Activated CD4-positive, CD25-positive, alpha-beta regulatory T cell treated with anti-CD3 and anti-CD28 coated beads, Interleukin-2, amount 50 U/mL, for 16 hours (primary cell): ENCODE data around the gene OXLD1.
"Not testable (repeated sequence)": the region's sequence is repeated elsewhere in the genome, so short reads cannot be mapped to it uniquely, and the experiment has no call there.

Experiments
- DNase-seq: peaks from one replicate; pipeline ENCODE4 v3.0.0-alpha.2; 2020; ENCODE audit warnings: low read depth, low spot score

OXLD1 gene

GRCh38 chr17:81652906-81653771, 13.3 kb downstream of the OXLD1 start:
- DNase-seq: no peak

GRCh38 chr17:81651692-81652091, 14.7 kb downstream of the OXLD1 start:
- no peak for DNase-seq

GRCh38 chr17:81650951-81651350, 15.5 kb downstream of the OXLD1 start:
- DNase-seq: no peak

- DNase-seq: no peak
Measured at GRCh38 chr17:81648707-81649085, 17.7 kb downstream of the OXLD1 start.

GRCh38 chr17:81648013-81648706, 18.2 kb downstream of the OXLD1 start:
- DNase-seq: no peak

- no peak for DNase-seq
Measured at GRCh38 chr17:81647640-81648012, 18.8 kb downstream of the OXLD1 start.

GRCh38 chr17:81646869-81647600, 19.4 kb downstream of the OXLD1 start:
- DNase-seq: no peak

- DNase-seq: no peak
Measured at GRCh38 chr17:81644976-81645952, 21.1 kb downstream of the OXLD1 start.

- no peak for DNase-seq
Measured at GRCh38 chr17:81644496-81644895, 21.9 kb downstream of the OXLD1 start.

GRCh38 chr17:81641825-81642489, 24.4 kb downstream of the OXLD1 start:
- DNase-seq: no peak

GRCh38 chr17:81640011-81640410, 26.4 kb downstream of the OXLD1 start:
- no peak for DNase-seq

GRCh38 chr17:81638683-81639082, 27.7 kb downstream of the OXLD1 start:
- no peak for DNase-seq

- peak; percentile 70 for DNase-seq
Measured at GRCh38 chr17:81636505-81637288, 29.7 kb downstream of the OXLD1 start, which contains the start of the genes NPLOC4 and TSPAN10. Gene NPLOC4, minus strand, starts transcription at chr17:81637112. Its CDS starts 182 bp downstream, at chr17:81636930. Gene TSPAN10, plus strand, starts transcription at chr17:81637196. Its CDS starts 5,217 bp downstream, at chr17:81642413.

GRCh38 chr17:81635973-81636504, 30.4 kb downstream of the OXLD1 start:
- DNase-seq: no peak

- DNase-seq: no peak
Measured at GRCh38 chr17:81635431-81635830, 31.0 kb downstream of the OXLD1 start.

- no peak for DNase-seq
Measured at GRCh38 chr17:81631482-81631881, 34.9 kb downstream of the OXLD1 start.

- no peak for DNase-seq
Measured at GRCh38 chr17:81630274-81630673, 36.1 kb downstream of the OXLD1 start.

- DNase-seq: no peak
Measured at GRCh38 chr17:81621494-81622130, 44.8 kb downstream of the OXLD1 start.

- DNase-seq: not testable (repeated sequence)
Measured at GRCh38 chr17:81618307-81618706, 48.1 kb downstream of the OXLD1 start.
